Osteoblast (primary cell): ENCODE results near the gene AZI2. TPM values are rescaled to one million over a fixed set of nuclear protein-coding genes. Genes with fewer than 3 reads are reported as not detected.

Experiments used
- DNase-seq: peaks from one replicate; pipeline ENCODE4 v3.0.0; 2011; ENCODE audit warnings: low spot score, mixed read lengths; ENCODE audit not compliant: insufficient read length; ENCODE audit errors: missing footprints
- H2AFZ ChIP-seq: 2 replicates; pipeline ENCODE4 v1.6.0; 2011; ENCODE audit warnings: mild to moderate bottlenecking, low read length
- H3K27ac ChIP-seq: 2 replicates; pipeline ENCODE4 v1.5.1; 2011; ENCODE audit warnings: mild to moderate bottlenecking, low read depth, low read length, moderate library complexity
- H3K27me3 ChIP-seq: 2 replicates; pipeline ENCODE4 v1.6.0; 2012; ENCODE audit warnings: mild to moderate bottlenecking, control low read depth, inconsistent platforms, low read length, moderate library complexity; ENCODE audit not compliant: insufficient read depth
- H3K36me3 ChIP-seq: 2 replicates; pipeline ENCODE4 v1.5.1; 2011; ENCODE audit warnings: mild to moderate bottlenecking, low read length, control low read depth, moderate library complexity; ENCODE audit not compliant: insufficient read depth
- H3K4me1 ChIP-seq: 2 replicates; pipeline ENCODE4 v1.5.1; 2011; ENCODE audit warnings: mild to moderate bottlenecking, low read length, control low read depth, moderate library complexity; ENCODE audit not compliant: insufficient read depth
- H3K4me2 ChIP-seq: 2 replicates; pipeline ENCODE4 v1.6.0; 2011; ENCODE audit warnings: mild to moderate bottlenecking, low read length; ENCODE audit not compliant: insufficient read depth
- H3K4me3 ChIP-seq: fragments of 200-600 bp; sonication (generic); 3 replicates; pipeline ENCODE4 v1.5.1; 2012; ENCODE audit warnings: mild to moderate bottlenecking, low read length, inconsistent platforms; ENCODE audit not compliant: insufficient read depth
- H3K79me2 ChIP-seq: 2 replicates; pipeline ENCODE4 v1.6.0; 2012; ENCODE audit warnings: mild to moderate bottlenecking, low read length, control low read depth, inconsistent platforms; ENCODE audit not compliant: insufficient read depth
- H3K9me3 ChIP-seq: 2 replicates; pipeline ENCODE4 v1.5.1; 2011; ENCODE audit warnings: low read depth, low read length, control low read depth
- H4K20me1 ChIP-seq: 2 replicates; pipeline ENCODE4 v1.6.0; 2012; ENCODE audit warnings: mild to moderate bottlenecking, low read length, control low read depth; ENCODE audit not compliant: insufficient read depth
- CTCF ChIP-seq: IDR thresholded peaks from 2 replicates; pipeline ENCODE4 v1.5.1; 2011; ENCODE audit warnings: mild to moderate bottlenecking, low read depth, low read length, moderate library complexity; ENCODE audit errors: extremely low read depth
- total RNA-seq: library from RNA; depleted of rRNA; stranded (reverse); fragments of >200 nt; gene quantifications from 2 replicates; pipeline ENCODE4 v1.2.3, GENCODE V29; 2012

AZI2 gene, protein sequence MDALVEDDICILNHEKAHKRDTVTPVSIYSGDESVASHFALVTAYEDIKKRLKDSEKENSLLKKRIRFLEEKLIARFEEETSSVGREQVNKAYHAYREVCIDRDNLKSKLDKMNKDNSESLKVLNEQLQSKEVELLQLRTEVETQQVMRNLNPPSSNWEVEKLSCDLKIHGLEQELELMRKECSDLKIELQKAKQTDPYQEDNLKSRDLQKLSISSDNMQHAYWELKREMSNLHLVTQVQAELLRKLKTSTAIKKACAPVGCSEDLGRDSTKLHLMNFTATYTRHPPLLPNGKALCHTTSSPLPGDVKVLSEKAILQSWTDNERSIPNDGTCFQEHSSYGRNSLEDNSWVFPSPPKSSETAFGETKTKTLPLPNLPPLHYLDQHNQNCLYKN
- total RNA-seq, result 149 and 215 TPM in 2 replicates

DNA sequence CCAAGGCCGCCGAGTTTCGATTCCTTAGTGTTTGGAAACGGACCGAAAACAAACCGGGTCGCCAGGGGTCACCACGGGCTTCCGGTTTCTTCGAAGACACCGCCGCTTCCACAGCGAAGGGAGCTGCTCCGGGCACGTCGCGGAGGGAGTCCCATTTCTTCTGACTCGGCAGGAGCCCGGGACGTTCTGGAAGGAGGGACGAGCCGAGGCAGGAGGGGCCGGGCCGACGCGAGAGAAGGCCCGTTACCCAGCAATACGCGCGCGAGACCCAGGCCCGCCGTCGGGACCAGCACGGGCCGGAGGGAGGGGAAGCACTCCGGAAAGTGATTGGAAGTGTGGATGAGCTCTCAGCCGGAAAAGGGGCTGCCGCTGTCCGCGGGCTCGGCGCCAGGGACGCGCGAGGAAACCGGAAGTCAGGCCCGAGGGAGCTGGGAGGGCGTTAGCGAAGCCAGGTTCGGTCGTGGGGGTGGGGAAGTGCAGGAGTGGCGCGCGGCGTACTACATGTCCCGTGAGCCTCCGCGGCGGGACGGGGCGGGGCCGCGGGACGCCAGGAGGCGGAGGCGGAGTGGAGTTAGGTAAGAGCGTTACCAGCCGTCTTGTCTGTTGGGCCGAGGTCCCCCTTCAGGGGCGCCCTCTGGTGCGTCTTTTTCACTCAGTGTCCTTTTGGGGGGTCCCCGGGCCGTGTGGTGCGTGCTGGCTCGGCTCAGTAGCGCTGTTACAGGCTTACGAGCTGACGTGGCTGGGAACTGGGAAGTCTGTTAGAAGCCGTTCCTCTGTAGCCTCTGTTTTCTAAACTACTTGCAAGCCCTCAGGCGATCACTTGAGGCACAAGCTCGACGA, at the start of gene AZI2, which contains the start of gene ZCWPW2:
Gene AZI2 (minus strand): TSS at position 196 of the 840 bp plus-strand sequence. CDS start 8,207 bp downstream, outside the sequence.
Gene ZCWPW2 (plus strand): TSS at position 93 of the 840 bp plus-strand sequence. CDS start 64,348 bp downstream, outside the sequence.
- peak; percentile 95 for DNase-seq
- H2AFZ ChIP-seq, result peak within 1 kb of the TSS; percentile 95
- H3K9me3 ChIP-seq, result no peaks in the 10 kb centered on the region
- peak within 1 kb of the TSS; percentile 98 for H3K27ac ChIP-seq
- peaks cover 66% of the 10 kb centered on the region for H3K79me2 ChIP-seq
- no peaks in the 10 kb centered on the region for H4K20me1 ChIP-seq
- no peak for TF ChIP-seq CTCF
- H3K4me2 ChIP-seq, result peak within 1 kb of the TSS; percentile 99
- no peaks in the 10 kb centered on the region for H3K36me3 ChIP-seq
- peaks cover 24% of the 10 kb centered on the region for H3K4me1 ChIP-seq
- peak within 1 kb of the TSS; percentile 86 for H3K4me3 ChIP-seq
- no peaks in the 10 kb centered on the region for H3K27me3 ChIP-seq

GRCh38 chr3:28388978-28389377, 40.4 kb upstream of the AZI2 start:
- Histone ChIP-seq H3K4me2 (no peak overlapping the region), H3K4me3 (no peak overlapping the region), H3K9me3 (no peaks in the 10 kb centered on the region), H3K79me2 (no peaks in the 10 kb centered on the region), H3K36me3 (no peaks in the 10 kb centered on the region), H2AFZ (no peak overlapping the region), H4K20me1 (no peaks in the 10 kb centered on the region), H3K27me3 (no peaks in the 10 kb centered on the region), H3K27ac (no peak overlapping the region), H3K4me1 (no peaks in the 10 kb centered on the region)
- no peak for TF ChIP-seq CTCF
- DNase-seq, result no peak

DNA sequence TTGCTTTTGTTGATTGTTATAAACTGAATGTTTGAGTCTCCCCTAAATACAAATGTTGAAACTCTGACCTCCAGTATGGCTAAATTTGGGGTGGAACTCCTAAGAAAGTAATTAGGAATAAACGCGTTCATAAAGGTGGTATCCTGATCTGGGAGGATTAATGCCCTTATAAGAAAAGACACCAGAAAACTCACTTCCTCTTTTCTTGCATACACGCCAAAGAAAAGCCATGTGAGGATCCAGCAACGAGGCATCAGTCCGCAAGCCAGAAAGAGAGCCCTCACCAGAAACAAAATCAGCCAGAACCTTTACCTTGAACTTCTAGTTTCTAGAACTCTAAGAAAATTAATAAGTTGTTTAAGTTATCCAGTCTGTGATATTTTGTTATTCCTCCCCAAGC, 37.4 kb upstream of the AZI2 start:
- Histone ChIP-seq H3K4me1 (no peaks in the 10 kb centered on the region), H3K9me3 (no peaks in the 10 kb centered on the region), H3K4me2 (no peak overlapping the region), H3K27ac (no peak overlapping the region), H3K79me2 (no peaks in the 10 kb centered on the region), H3K36me3 (no peaks in the 10 kb centered on the region), H3K27me3 (no peaks in the 10 kb centered on the region), H2AFZ (no peak overlapping the region), H3K4me3 (no peak overlapping the region), H4K20me1 (no peaks in the 10 kb centered on the region)
- DNase-seq, result no peak
- TF ChIP-seq CTCF, result no peak

- no peaks in the 10 kb centered on the region for H3K79me2 ChIP-seq
- peak overlapping the region; percentile 6 for H3K4me2 ChIP-seq
- no peak overlapping the region for H3K4me3 ChIP-seq
- DNase-seq, result peak; percentile 71
- no peaks in the 10 kb centered on the region for H3K9me3 ChIP-seq
- no peak for TF ChIP-seq CTCF
- no peaks in the 10 kb centered on the region for H3K36me3 ChIP-seq
- no peaks in the 10 kb centered on the region for H3K27me3 ChIP-seq
- no peak overlapping the region for H3K27ac ChIP-seq
- H4K20me1 ChIP-seq, result no peaks in the 10 kb centered on the region
- peaks cover 5% of the 10 kb centered on the region for H3K4me1 ChIP-seq
- no peak overlapping the region for H2AFZ ChIP-seq
Observed at GRCh38 chr3:28376424-28376823, 27.8 kb upstream of the AZI2 start.
